HG02642 (cell line): ENCODE data around the gene SLC36A3.

Source experiments
- ATAC-seq: cut with Tn5 transposase; IDR thresholded peaks from one replicate; pipeline ENCODE4 v1.9.1; 2021; ENCODE audit warnings: mild to moderate bottlenecking; ENCODE audit not compliant: unreplicated experiment, poor library complexity

Gene SLC36A3

GRCh38 chr5:151303666-151304065 lies at the start of gene SLC36A3:
Gene SLC36A3 (minus strand): TSS chr5:151303766. CDS start chr5:151303354, 412 bp downstream.
- no peak for ATAC-seq

- ATAC-seq, result no peak
Observed at GRCh38 chr5:151351671-151352070, 48.1 kb upstream of the SLC36A3 start.

GRCh38 chr5:151348789-151349188 lies 45.2 kb upstream of the SLC36A3 start:
- no peak for ATAC-seq

GRCh38 chr5:151347369-151347768 lies 43.8 kb upstream of the SLC36A3 start, which contains the start of gene SLC36A2:
Gene SLC36A2 (minus strand): TSS chr5:151347559. CDS start chr5:151347460, 99 bp downstream.
- no peak for ATAC-seq

- ATAC-seq, result no peak
Observed at GRCh38 chr5:151345808-151346478, 42.4 kb upstream of the SLC36A3 start.

GRCh38 chr5:151345187-151345807 lies 41.7 kb upstream of the SLC36A3 start:
- no peak for ATAC-seq

GRCh38 chr5:151344088-151344487 lies 40.5 kb upstream of the SLC36A3 start:
- no peak for ATAC-seq

GRCh38 chr5:151340004-151340403 lies 36.4 kb upstream of the SLC36A3 start:
- no peak for ATAC-seq

GRCh38 chr5:151338734-151339133 lies 35.2 kb upstream of the SLC36A3 start:
- ATAC-seq, result no peak

GRCh38 chr5:151332857-151333256 lies 29.3 kb upstream of the SLC36A3 start:
- ATAC-seq, result no peak

GRCh38 chr5:151328734-151329133 lies 25.2 kb upstream of the SLC36A3 start:
- ATAC-seq, result no peak

- ATAC-seq, result no peak
Observed at GRCh38 chr5:151327585-151327984, 24.0 kb upstream of the SLC36A3 start.

- no peak for ATAC-seq
Observed at GRCh38 chr5:151326266-151326665, 22.7 kb upstream of the SLC36A3 start.

GRCh38 chr5:151320481-151320880 lies 16.9 kb upstream of the SLC36A3 start:
- no peak for ATAC-seq

GRCh38 chr5:151318850-151319732 lies 15.5 kb upstream of the SLC36A3 start:
- ATAC-seq, result peak; percentile 67

- no peak for ATAC-seq
Observed at GRCh38 chr5:151317871-151318270, 14.3 kb upstream of the SLC36A3 start.

- peak; percentile 80 for ATAC-seq
Observed at GRCh38 chr5:151315998-151316597, 12.5 kb upstream of the SLC36A3 start.

GRCh38 chr5:151313357-151313756 lies 9.8 kb upstream of the SLC36A3 start:
- ATAC-seq, result no peak

- ATAC-seq, result no peak
Observed at GRCh38 chr5:151312756-151313324, 9.3 kb upstream of the SLC36A3 start.

GRCh38 chr5:151310932-151311331 lies 7.4 kb upstream of the SLC36A3 start:
- no peak for ATAC-seq
